Superior temporal gyrus (tissue), 1 donor: ENCODE results near the gene CETN2.
A peak's percentile ranks its signal among the peaks of the same experiment; 100 is the strongest.
"Not testable (repeated sequence)": the region's sequence is repeated elsewhere in the genome, so short reads cannot be mapped to it uniquely, and the experiment has no call there.

Source experiments
- DNase-seq: peaks from one replicate; pipeline ENCODE4 v3.0.0-alpha.2; 2016; ENCODE audit errors: extremely low spot score

The CETN2 gene

GRCh38 chrX:152832520-152832919 lies 2.0 kb upstream of the CETN2 start:
- DNase-seq: no peak

- DNase-seq: no peak
These were observed 834 bp upstream of the CETN2 start for GRCh38 chrX:152831391-152831790.

- DNase-seq: no peak
These were observed 5.6 kb downstream of the CETN2 start for GRCh38 chrX:152824841-152825374.

GRCh38 chrX:152823657-152824056 lies 6.9 kb downstream of the CETN2 start:
- DNase-seq: no peak

GRCh38 chrX:152822383-152823086 lies 8.0 kb downstream of the CETN2 start:
- no peak for DNase-seq

- DNase-seq: peak; percentile 13
These were observed 9.3 kb downstream of the CETN2 start for GRCh38 chrX:152821145-152821765.

GRCh38 chrX:152819732-152820131 lies 10.8 kb downstream of the CETN2 start:
- no peak for DNase-seq

- DNase-seq: no peak
These were observed 11.3 kb downstream of the CETN2 start for GRCh38 chrX:152819266-152819665.

GRCh38 chrX:152818356-152818755 lies 12.2 kb downstream of the CETN2 start:
- DNase-seq: no peak

- DNase-seq: peak; percentile 68
These were observed 13.3 kb downstream of the CETN2 start for GRCh38 chrX:152817078-152817764.

- no peak for DNase-seq
These were observed 16.5 kb downstream of the CETN2 start for GRCh38 chrX:152814048-152814447.

- no peak for DNase-seq
These were observed 17.4 kb downstream of the CETN2 start for GRCh38 chrX:152813206-152813605.

GRCh38 chrX:152810403-152810802 lies 20.2 kb downstream of the CETN2 start:
- peak; percentile 20 for DNase-seq

- DNase-seq: no peak
These were observed 24.5 kb downstream of the CETN2 start for GRCh38 chrX:152806035-152806434.

GRCh38 chrX:152798945-152799344 lies 31.6 kb downstream of the CETN2 start:
- no peak for DNase-seq

GRCh38 chrX:152787062-152787461 lies 43.5 kb downstream of the CETN2 start:
- not testable (repeated sequence) for DNase-seq
